ENCODE data around the gene TGM2.

DNA sequence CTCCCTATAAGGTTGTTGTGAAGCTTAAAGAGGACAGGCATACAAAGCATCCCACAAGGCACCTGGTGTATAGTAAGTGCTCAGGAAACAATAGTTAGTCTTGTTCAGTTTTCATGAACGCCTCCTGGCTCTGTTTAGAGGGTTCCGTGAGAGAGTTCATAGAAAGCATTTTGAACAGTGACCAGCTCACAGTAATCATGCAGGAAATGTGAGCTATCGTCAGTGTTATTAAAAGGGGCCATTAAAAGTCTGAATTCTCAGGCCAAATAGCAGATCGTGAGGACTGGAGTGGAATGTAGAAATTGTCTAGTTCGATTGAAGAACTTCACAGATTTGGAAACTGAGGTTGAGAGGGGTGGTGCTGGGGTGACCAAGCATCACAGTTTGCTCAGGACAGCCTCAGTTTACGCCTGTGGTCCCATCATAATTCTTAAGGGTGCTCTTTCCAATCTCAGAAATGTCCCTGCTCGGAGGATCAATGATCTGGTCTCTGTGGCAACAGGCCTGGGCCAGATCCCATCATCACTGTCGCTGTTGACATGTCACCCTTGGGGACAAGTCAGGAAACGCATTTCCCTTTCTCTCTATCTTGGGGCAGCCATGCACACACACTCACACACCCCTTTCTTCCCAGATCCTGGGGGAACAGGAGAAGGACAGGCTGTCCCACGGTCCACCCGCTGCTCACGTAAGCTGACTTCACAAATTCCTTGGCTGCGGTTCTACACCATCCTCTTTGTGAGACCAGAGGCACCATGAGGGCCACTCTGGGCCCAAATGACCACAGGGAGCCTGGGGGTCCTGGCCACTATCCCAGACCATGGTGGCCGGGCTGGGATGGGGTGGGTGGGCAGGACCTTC, 7.2 kb downstream of the TGM2 start:
- TF ChIP-seq CTCF (optimal IDR thresholded peaks at IDR 0.05 in 1 of 3, IDR thresholded peaks at IDR 0.05 in 1 of 3, conservative IDR thresholded peaks at IDR 0.05 in 1 of 3; ENCODE audit: extremely low read depth in 1 of 3, insufficient read depth in 2 of 3, low read length in 3 of 3) (no peak), EZH2 (IDR thresholded peaks at IDR 0.05; ENCODE audit: low read length) (no peak)
